K562 (cell line): ENCODE measurements around the gene ANKRD1.

Experiments used
- RAD21 ChIP-seq, 2 experiments: fragments of 250-450 bp in 1 of 2; fragments of 450-650 bp in 1 of 2; sonication (Bioruptor Pico) in 1 of 2; formaldehyde crosslinking in 1 of 2; IDR thresholded peaks in 1 of 2; conservative IDR thresholded peaks in 1 of 2; 2 replicates each; pipeline versions ENCODE4 v1.4.0 to v1.8.0; 2020 to 2022; ENCODE audit warnings: mild to moderate bottlenecking in 2 of 2, moderate library complexity in 1 of 2
- XRCC5 ChIP-seq: fragments of 200-400 bp; formaldehyde crosslinking; IDR thresholded peaks from 2 replicates; pipeline ENCODE4 v1.6.1; 2017; ENCODE audit warnings: low read depth, mild to moderate bottlenecking, low read length
- ZBTB40 ChIP-seq, 2 experiments: fragments of 450-650 bp in 1 of 2; sonication (generic) in 1 of 2; formaldehyde crosslinking in 1 of 2; IDR thresholded peaks; 2 replicates each; pipeline versions ENCODE4 v1.7.1 to v1.9.0; 2016 to 2022; ENCODE audit warnings: inconsistent platforms in 1 of 2, mild to moderate bottlenecking in 1 of 2, missing genetic modification reagents in 1 of 2

DNA sequence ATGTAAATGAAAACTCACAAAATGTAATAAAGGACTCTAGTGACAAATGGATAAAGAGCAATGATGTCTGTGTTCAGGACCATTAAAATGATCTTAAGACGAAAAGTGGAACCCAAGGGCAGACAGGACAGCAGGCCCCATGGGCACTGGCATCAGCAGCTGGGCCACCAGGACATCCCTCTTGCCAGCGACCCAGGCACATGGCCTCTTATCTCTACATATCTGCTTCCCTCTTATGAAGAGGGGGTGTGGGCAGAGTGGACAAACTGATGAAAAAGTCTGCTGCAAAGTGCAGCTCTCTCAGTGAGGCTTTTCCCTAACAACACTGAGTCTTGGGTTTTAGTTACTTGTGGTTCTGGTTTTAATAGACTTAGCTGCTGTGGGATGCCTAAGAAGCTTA is 44.8 kb upstream of the ANKRD1 start:
- TF ChIP-seq RAD21 (CRISPR knock-in tag; conservative IDR thresholded peaks at IDR 0.05 in 1 of 2, IDR thresholded peaks at IDR 0.05 in 1 of 2): no peak
- no peak for TF ChIP-seq ZBTB40 (IDR thresholded peaks at IDR 0.05)
- TF ChIP-seq ZBTB40 (CRISPR knock-in tag; IDR thresholded peaks at IDR 0.05): no peak
- no peak for TF ChIP-seq XRCC5
